Measurements from ENCODE around the gene VDAC1. TPM values are rescaled to one million over a fixed set of nuclear protein-coding genes. Genes with fewer than 3 reads are reported as not detected.
"Not testable (repeated sequence)": the region's sequence is repeated elsewhere in the genome, so short reads cannot be mapped to it uniquely, and the experiment has no call there.

VDAC1 gene
- total RNA-seq, 1 experiment from 2014 or later, result 317 TPM

GRCh38 chr5:133957080-133957479 lies 47.7 kb downstream of the VDAC1 start:
- Histone ChIP-seq H3K4me1 (no peaks in the 10 kb centered on the region), H3K27me3 (replicated peaks; ENCODE audit: control insufficient read depth, insufficient read depth, low read length) (no peaks in the 10 kb centered on the region), H3K4me3 (ENCODE audit: low read depth, low read length) (no peak overlapping the region), H3K9me3 (no peaks in the 10 kb centered on the region), H3K36me3 (ENCODE audit: control insufficient read depth, insufficient read depth, low read length) (no peaks in the 10 kb centered on the region; the same call in 1 of the 2 replicates)
- Mint-ChIP-seq H3K36me3 (ENCODE audit: insufficient read depth, unreplicated experiment) (peaks cover 31% of the 10 kb centered on the region), H3K27me3 (ENCODE audit: insufficient read depth, unreplicated experiment) (no peaks in the 10 kb centered on the region), H3K9me3 (ENCODE audit: unreplicated experiment) (no peaks in the 10 kb centered on the region), H3K27ac (ENCODE audit: unreplicated experiment) (no peak overlapping the region), H3K4me1 (ENCODE audit: low read depth, unreplicated experiment) (no peaks in the 10 kb centered on the region), H3K4me3 (ENCODE audit: unreplicated experiment) (no peak overlapping the region)
- no peak for TF ChIP-seq CTCF (IDR thresholded peaks at IDR 0.05; ENCODE audit: insufficient read depth in 1 of 2, low read depth in 1 of 2, low read length in 1 of 2, severe bottlenecking in 1 of 2, unreplicated experiment in 1 of 2)
- ChIA-PET CTCF (no interaction called here), POLR2A (no interaction called here)
- no TSS peak for BruUV-seq (replicated peaks)
- intact Hi-C loops (cut with micrococcal nuclease; ENCODE audit: unreplicated experiment), result no loop called here
- no peak for DNase-seq

DNA sequence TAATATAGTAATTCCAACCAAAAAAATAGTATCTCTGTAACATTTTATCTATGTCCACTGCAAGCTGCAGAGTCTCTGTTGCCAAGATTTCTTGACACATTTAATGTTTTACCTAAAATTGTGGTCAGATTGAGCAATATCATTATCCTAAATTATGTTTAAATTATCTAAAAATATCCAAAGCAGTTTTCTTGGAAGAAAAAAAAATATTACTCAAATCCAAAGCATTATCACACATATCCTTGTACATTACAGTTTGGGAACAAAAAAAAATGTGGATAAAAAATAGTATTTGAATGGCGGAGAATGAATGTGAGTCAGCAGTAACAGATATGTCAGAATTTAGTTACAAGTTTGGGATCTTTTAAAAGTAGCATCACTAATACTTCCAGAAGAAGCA lies 48.6 kb downstream of the VDAC1 start:
- BruUV-seq (replicated peaks); H3K27ac Mint-ChIP-seq (ENCODE audit: unreplicated experiment); H3K36me3 ChIP-seq (ENCODE audit: control insufficient read depth, insufficient read depth, low read length); H3K4me1 Mint-ChIP-seq (ENCODE audit: low read depth, unreplicated experiment); H3K27me3 ChIP-seq (replicated peaks; ENCODE audit: control insufficient read depth, insufficient read depth, low read length); H3K27me3 Mint-ChIP-seq (ENCODE audit: insufficient read depth, unreplicated experiment); H3K4me3 Mint-ChIP-seq (ENCODE audit: unreplicated experiment); DNase-seq; H3K9me3 ChIP-seq; H3K4me1 ChIP-seq; H3K4me3 ChIP-seq (ENCODE audit: low read depth, low read length); CTCF ChIA-PET; intact Hi-C loops (cut with micrococcal nuclease; ENCODE audit: unreplicated experiment); POLR2A ChIA-PET; H3K9me3 Mint-ChIP-seq (ENCODE audit: unreplicated experiment): not testable (repeated sequence)
- H3K36me3 Mint-ChIP-seq (ENCODE audit: insufficient read depth, unreplicated experiment), result peaks cover 31% of the 10 kb centered on the region

DNA sequence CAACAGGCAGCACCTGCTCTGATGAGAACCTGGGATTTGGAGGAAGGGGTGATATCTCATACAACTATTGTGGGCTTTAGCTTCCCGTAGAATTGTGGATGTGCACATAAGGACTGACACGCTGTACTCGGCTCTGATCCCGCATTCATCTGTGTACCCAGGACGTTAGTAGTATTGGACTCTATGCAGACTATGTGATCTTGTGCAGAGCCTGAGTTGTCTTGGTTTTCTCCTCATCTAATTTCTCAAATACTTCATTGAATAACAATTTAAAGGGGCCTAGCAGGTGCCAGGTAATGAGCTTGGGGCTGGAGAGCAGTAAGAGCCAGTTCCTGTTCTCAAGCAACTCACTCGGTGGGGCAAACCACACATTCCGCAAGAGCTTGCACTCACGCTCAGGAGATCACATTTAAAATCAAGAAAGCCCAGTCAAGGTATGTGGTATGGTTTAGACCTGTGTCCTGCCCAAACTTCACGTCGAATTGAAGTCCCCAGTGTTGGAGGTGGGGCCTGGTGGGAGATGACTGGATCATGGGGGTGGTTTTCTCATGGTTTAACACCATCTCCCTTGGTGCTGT lies 51.1 kb downstream of the VDAC1 start:
- no peak for DNase-seq
- Mint-ChIP-seq H3K4me3 (ENCODE audit: unreplicated experiment) (no peak overlapping the region), H3K4me1 (ENCODE audit: low read depth, unreplicated experiment) (no peaks in the 10 kb centered on the region), H3K36me3 (ENCODE audit: insufficient read depth, unreplicated experiment) (peaks cover 21% of the 10 kb centered on the region), H3K27me3 (ENCODE audit: insufficient read depth, unreplicated experiment) (no peaks in the 10 kb centered on the region), H3K9me3 (ENCODE audit: unreplicated experiment) (no peaks in the 10 kb centered on the region), H3K27ac (ENCODE audit: unreplicated experiment) (no peak overlapping the region)
- Histone ChIP-seq H3K4me3 (ENCODE audit: low read depth, low read length) (no peak overlapping the region), H3K4me1 (no peaks in the 10 kb centered on the region), H3K27me3 (replicated peaks; ENCODE audit: control insufficient read depth, insufficient read depth, low read length) (no peaks in the 10 kb centered on the region), H3K36me3 (ENCODE audit: control insufficient read depth, insufficient read depth, low read length) (no peaks in the 10 kb centered on the region; the same call in 1 of the 2 replicates), H3K9me3 (no peaks in the 10 kb centered on the region)
- POLR2A ChIA-PET, result interaction anchor here (0.8 kb wide), 1 partner anchor 51 kb away, joined by 3 read pairs; the partner anchor contains the start of gene VDAC1
- CTCF ChIA-PET, result no interaction called here
- intact Hi-C loops (cut with micrococcal nuclease; ENCODE audit: unreplicated experiment), result no loop called here
- no peak for TF ChIP-seq CTCF (IDR thresholded peaks at IDR 0.05; ENCODE audit: insufficient read depth in 1 of 2, low read depth in 1 of 2, low read length in 1 of 2, severe bottlenecking in 1 of 2, unreplicated experiment in 1 of 2)
- BruUV-seq (replicated peaks), result no TSS peak

Data from Caco-2 (cell line).